ENCODE data around the gene CMIP. TPM values are rescaled to one million over a fixed set of nuclear protein-coding genes. Genes with fewer than 3 reads are reported as not detected.

Gene CMIP
- total RNA-seq, 1 experiment from 2014 or later = 48.2 TPM

DNA sequence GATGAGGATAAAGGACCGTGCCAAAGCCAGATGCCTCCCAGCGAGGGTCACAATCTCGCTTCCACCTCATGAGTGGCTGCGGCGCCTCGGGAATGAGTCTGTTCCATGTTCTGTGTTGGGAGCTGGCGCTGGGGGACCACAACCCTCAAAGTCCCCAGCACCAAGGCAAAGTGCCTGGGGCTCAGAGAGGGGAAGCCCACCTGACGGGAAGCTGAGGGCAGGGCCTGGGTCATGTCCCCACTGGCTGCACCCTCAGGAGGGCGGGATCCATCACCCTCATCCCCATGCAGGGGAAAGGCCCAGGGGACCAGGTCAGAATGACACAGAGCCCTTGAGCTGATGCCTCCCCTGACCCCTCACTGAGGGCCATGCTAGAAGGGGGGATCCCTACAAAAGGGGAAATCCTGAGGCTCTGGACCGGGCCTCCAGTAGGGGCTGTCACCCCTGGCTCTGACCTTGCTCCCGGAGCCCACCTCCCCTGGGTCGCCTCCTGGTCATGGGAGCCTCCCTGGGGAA is 183.2 kb downstream of the CMIP start:
- Mint-ChIP-seq H3K4me1 (peaks cover 33 to 38% of the 10 kb centered on the region in 2 experiments), H3K36me3 (ENCODE audit: insufficient read depth in 1 of 3, low read depth in 3 of 3) (no peaks in the 10 kb centered on the region; a peak in 2 of 7 replicates), H3K9me3 (no peaks in the 10 kb centered on the region), H3K27ac (no peak overlapping the region; a peak in 1 of 7 replicates), H3K4me3 (no peak overlapping the region), H3K27me3 (ENCODE audit: low read depth) (no peaks in the 10 kb centered on the region)
- Histone ChIP-seq H3K56ac (ENCODE audit: insufficient read length, low read depth, low read length) (no peak overlapping the region), H2BK12ac (ENCODE audit: insufficient read length, low read depth, low read length) (no peak overlapping the region), H3K9me3 (ENCODE audit: control insufficient read depth, low read depth, low read length) (no peaks in the 10 kb centered on the region), H3K4ac (ENCODE audit: low read depth, low read length) (no peak overlapping the region), H3K27me3 (ENCODE audit: insufficient read depth, low read length) (no peaks in the 10 kb centered on the region), H4K8ac (replicated peaks; ENCODE audit: insufficient read length, low read depth, low read length) (no peak overlapping the region), H3K79me2 (ENCODE audit: insufficient read depth, low read length) (no peaks in the 10 kb centered on the region; the same call in 1 of the 2 replicates), H3K79me1 (ENCODE audit: insufficient read depth, low read depth, low read length, poor library complexity, severe bottlenecking) (no peaks in the 10 kb centered on the region), H3K4me2 (ENCODE audit: insufficient read depth, insufficient read length, low read length) (no peak overlapping the region), H4K91ac (ENCODE audit: insufficient read length, low read depth, low read length) (no peak overlapping the region), H3K18ac (ENCODE audit: insufficient read length, low read depth, low read length) (no peak overlapping the region), H3K27ac (ENCODE audit: insufficient read length, low read depth, low read length) (no peak overlapping the region), H2BK20ac (ENCODE audit: low read depth, low read length, poor library complexity, severe bottlenecking) (no peak overlapping the region), H4K20me1 (ENCODE audit: control insufficient read depth, insufficient read depth, insufficient read length) (no peaks in the 10 kb centered on the region), H2BK120ac (ENCODE audit: low read depth, low read length, poor library complexity, severe bottlenecking) (no peak overlapping the region), H3K4me1 (ENCODE audit: insufficient read depth, low read length) (no peaks in the 10 kb centered on the region), H3T11ph (ENCODE audit: low read length) (no peak overlapping the region), H3K23ac (ENCODE audit: insufficient read length, low read depth, low read length) (no peak overlapping the region), H3K14ac (ENCODE audit: insufficient read depth, low read length) (no peak overlapping the region), H3K23me2 (ENCODE audit: insufficient read length, low read depth, low read length, poor library complexity, severe bottlenecking) (no peaks in the 10 kb centered on the region), H2BK5ac (ENCODE audit: insufficient read length, low read length) (no peak overlapping the region), H4K5ac (ENCODE audit: insufficient read length, low read depth, low read length) (no peak overlapping the region), H3K9ac (ENCODE audit: extremely low read depth, insufficient read length, low read length) (no peak overlapping the region), H2BK15ac (ENCODE audit: low read depth, low read length) (no peak overlapping the region), H2AK5ac (ENCODE audit: insufficient read length, low read length) (no peak overlapping the region), H2AFZ (ENCODE audit: low read length) (no peak overlapping the region)
- DNase-seq = no peak
- WGBS (ENCODE audit: extremely low coverage, insufficient read length, low lambda C conversion rate) = no CpG with 5 or more reads among the region's 12 CpGs
- TF ChIP-seq, protein P1, sequence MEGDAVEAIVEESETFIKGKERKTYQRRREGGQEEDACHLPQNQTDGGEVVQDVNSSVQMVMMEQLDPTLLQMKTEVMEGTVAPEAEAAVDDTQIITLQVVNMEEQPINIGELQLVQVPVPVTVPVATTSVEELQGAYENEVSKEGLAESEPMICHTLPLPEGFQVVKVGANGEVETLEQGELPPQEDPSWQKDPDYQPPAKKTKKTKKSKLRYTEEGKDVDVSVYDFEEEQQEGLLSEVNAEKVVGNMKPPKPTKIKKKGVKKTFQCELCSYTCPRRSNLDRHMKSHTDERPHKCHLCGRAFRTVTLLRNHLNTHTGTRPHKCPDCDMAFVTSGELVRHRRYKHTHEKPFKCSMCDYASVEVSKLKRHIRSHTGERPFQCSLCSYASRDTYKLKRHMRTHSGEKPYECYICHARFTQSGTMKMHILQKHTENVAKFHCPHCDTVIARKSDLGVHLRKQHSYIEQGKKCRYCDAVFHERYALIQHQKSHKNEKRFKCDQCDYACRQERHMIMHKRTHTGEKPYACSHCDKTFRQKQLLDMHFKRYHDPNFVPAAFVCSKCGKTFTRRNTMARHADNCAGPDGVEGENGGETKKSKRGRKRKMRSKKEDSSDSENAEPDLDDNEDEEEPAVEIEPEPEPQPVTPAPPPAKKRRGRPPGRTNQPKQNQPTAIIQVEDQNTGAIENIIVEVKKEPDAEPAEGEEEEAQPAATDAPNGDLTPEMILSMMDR (conservative IDR thresholded peaks at IDR 0.05) = no peak

All from H9 (cell line).